Pulmonary artery endothelial cell (primary cell): ENCODE data around the gene LAMA5. TPM values are rescaled to one million over a fixed set of nuclear protein-coding genes. Genes with fewer than 3 reads are reported as not detected.

Source experiments
- DNase-seq: peaks from one replicate; pipeline ENCODE4 v3.0.0-alpha.2; 2011; ENCODE audit warnings: low read depth, low spot score
- total RNA-seq: library from RNA; depleted of rRNA; stranded (reverse); fragments of >200 nt; gene quantifications from 2 replicates; pipeline ENCODE4 v1.2.3, GENCODE V29; 2014

Gene LAMA5
- total RNA-seq, 1 donor from 2014 or later: 60.6 TPM

- DNase-seq: no peak
Measured at GRCh38 chr20:62305149-62305764, 61.9 kb downstream of the LAMA5 start.

- DNase-seq: no peak
Measured at GRCh38 chr20:62304331-62305148, 62.6 kb downstream of the LAMA5 start.

- no peak for DNase-seq
Measured at GRCh38 chr20:62303340-62304226, 63.5 kb downstream of the LAMA5 start.

GRCh38 chr20:62303062-62303339, 64.1 kb downstream of the LAMA5 start:
- no peak for DNase-seq

- peak; percentile 89 for DNase-seq
Measured at GRCh38 chr20:62302341-62303061, 64.6 kb downstream of the LAMA5 start, which contains the start of gene ADRM1. Gene ADRM1 (plus strand): TSS chr20:62302997. CDS start chr20:62303569, 572 bp downstream.

GRCh38 chr20:62301773-62302340, 65.3 kb downstream of the LAMA5 start:
- DNase-seq: peak; percentile 80

GRCh38 chr20:62301111-62301668, 65.9 kb downstream of the LAMA5 start:
- no peak for DNase-seq

GRCh38 chr20:62300319-62300718, 66.8 kb downstream of the LAMA5 start:
- no peak for DNase-seq

GRCh38 chr20:62299666-62300236, 67.4 kb downstream of the LAMA5 start:
- no peak for DNase-seq

GRCh38 chr20:62298577-62299249, 68.4 kb downstream of the LAMA5 start:
- DNase-seq: no peak

- no peak for DNase-seq
Measured at GRCh38 chr20:62297449-62298227, 69.5 kb downstream of the LAMA5 start.

GRCh38 chr20:62296724-62297448, 70.2 kb downstream of the LAMA5 start:
- DNase-seq: no peak

GRCh38 chr20:62294516-62294915, 72.6 kb downstream of the LAMA5 start:
- no peak for DNase-seq

GRCh38 chr20:62293946-62294345, 73.2 kb downstream of the LAMA5 start:
- DNase-seq: no peak

- no peak for DNase-seq
Measured at GRCh38 chr20:62293111-62293784, 73.9 kb downstream of the LAMA5 start.

- no peak for DNase-seq
Measured at GRCh38 chr20:62292108-62292507, 75.0 kb downstream of the LAMA5 start.

GRCh38 chr20:62291251-62292066, 75.7 kb downstream of the LAMA5 start:
- no peak for DNase-seq
